ENCODE data around the gene DLG1. TPM values are rescaled to one million over a fixed set of nuclear protein-coding genes. Genes with fewer than 3 reads are reported as not detected.

The DLG1 gene
- total and polyA plus RNA-seq, 9 of the 15 experiments (the other 6 are each of a cell fraction or from before 2014, with no cell fraction given) = 9.4 to 63.5 (median 43.6) TPM

DNA sequence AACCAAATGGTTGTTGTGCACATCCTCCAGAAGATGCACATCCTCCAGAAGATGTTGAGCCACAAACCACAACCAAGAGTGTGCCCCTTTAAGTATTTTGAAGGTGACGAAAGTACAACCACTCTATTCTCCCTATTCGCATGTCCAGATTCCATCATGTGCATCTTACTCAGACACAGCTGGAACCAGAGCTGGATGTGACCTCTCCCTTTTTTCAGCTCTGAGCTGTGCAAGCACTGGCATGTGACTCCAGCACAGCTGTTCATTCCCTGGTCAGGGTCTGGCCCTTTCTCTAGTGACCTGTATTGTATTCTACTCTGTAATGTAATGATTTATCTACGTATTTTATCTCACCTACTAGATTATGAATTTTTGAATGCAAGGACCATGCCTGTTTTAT lies 29.3 kb upstream of the DLG1 start:
- Histone ChIP-seq H3K4me3 (no peak overlapping the region), H3K9me3 (replicated peaks; ENCODE audit: control insufficient read depth, insufficient read depth, low read depth, low read length) (no peaks in the 10 kb centered on the region), H3K9ac (ENCODE audit: insufficient read depth in 1 of 2, low read depth in 2 of 2, low read length in 2 of 2) (no peak overlapping the region), H2AFZ (ENCODE audit: low read depth, low read length) (no peak overlapping the region), H3K36me3 (ENCODE audit: control insufficient read depth, insufficient read depth, low read length) (no peaks in the 10 kb centered on the region), H4K20me1 (replicated peaks; ENCODE audit: control insufficient read depth, insufficient read depth, low read length) (no peaks in the 10 kb centered on the region), H3K79me2 (ENCODE audit: control insufficient read depth, insufficient read depth, low read length) (no peaks in the 10 kb centered on the region), H3K4me2 (ENCODE audit: insufficient read depth, low read length) (no peak overlapping the region), H3K27me3 (ENCODE audit: control insufficient read depth in 2 of 2, insufficient read depth in 2 of 2, low read length in 2 of 2) (no peaks in the 10 kb centered on the region; a peak in 1 of 5 replicates), H3K27ac (ENCODE audit: extremely low read depth, low read depth, low read length) (no peak overlapping the region), H3K4me1 (replicated peaks in 1 of 2; ENCODE audit: control insufficient read depth in 2 of 2, insufficient read depth in 2 of 2, low read length in 2 of 2) (no peaks in the 10 kb centered on the region), H3K9me1 (ENCODE audit: control insufficient read depth, insufficient read depth, low read length) (no peaks in the 10 kb centered on the region)
- in situ Hi-C loops (cut with MboI) = no loop called here
- no TSS peak for BruUV-seq (replicated peaks)
- ChIA-PET CTCF (ENCODE audit: low intra/inter-chr PET ratio) (no interaction called here), POLR2A (no interaction called here)
- DNase-seq (ENCODE audit: extremely low read depth in 1 of 4, low spot score in 3 of 4) = no peak
- WGBS (ENCODE audit: insufficient coverage, low coverage, missing lambda C conversion rate) = 21% methylated on average over 3 of the region's 3 CpGs
- ATAC-seq = 0 out of 3 replicates have a peak, but pooled peaks have one; percentile 36
- no peak for FAIRE-seq
- intact Hi-C loops (cut with micrococcal nuclease) = no loop called here
- TF ChIP-seq ZZZ3 (IDR thresholded peaks at IDR 0.05) (no peak), HNRNPLL (IDR thresholded peaks at IDR 0.05; ENCODE audit: low read depth, low read length, poor library complexity, severe bottlenecking) (no peak), BRD9 (IDR thresholded peaks at IDR 0.05; ENCODE audit: low read depth, partially characterized antibody) (no peak), SMARCA5 (IDR thresholded peaks at IDR 0.05) (no peak), MAZ (CRISPR knock-in tag; conservative IDR thresholded peaks at IDR 0.05 in 1 of 2, IDR thresholded peaks at IDR 0.05 in 1 of 2) (no peak), ETV6 (IDR thresholded peaks at IDR 0.05; ENCODE audit: borderline replicate concordance in 1 of 2, low read depth in 2 of 2, low read length in 1 of 2) (no peak), ETV6 (CRISPR knock-in tag; IDR thresholded peaks at IDR 0.05; ENCODE audit: borderline replicate concordance) (no peak), TAL1 (IDR thresholded peaks at IDR 0.05) (no peak), ZBTB8A (IDR thresholded peaks at IDR 0.05; ENCODE audit: partially characterized antibody) (no peak), CEBPG (CRISPR knock-in tag; IDR thresholded peaks at IDR 0.05) (no peak), CEBPG (tag; conservative IDR thresholded peaks at IDR 0.05 in 1 of 2, IDR thresholded peaks at IDR 0.05 in 1 of 2) (no peak), ZSCAN29 (IDR thresholded peaks at IDR 0.05) (no peak)
- TF ChIP-seq, protein P1, sequence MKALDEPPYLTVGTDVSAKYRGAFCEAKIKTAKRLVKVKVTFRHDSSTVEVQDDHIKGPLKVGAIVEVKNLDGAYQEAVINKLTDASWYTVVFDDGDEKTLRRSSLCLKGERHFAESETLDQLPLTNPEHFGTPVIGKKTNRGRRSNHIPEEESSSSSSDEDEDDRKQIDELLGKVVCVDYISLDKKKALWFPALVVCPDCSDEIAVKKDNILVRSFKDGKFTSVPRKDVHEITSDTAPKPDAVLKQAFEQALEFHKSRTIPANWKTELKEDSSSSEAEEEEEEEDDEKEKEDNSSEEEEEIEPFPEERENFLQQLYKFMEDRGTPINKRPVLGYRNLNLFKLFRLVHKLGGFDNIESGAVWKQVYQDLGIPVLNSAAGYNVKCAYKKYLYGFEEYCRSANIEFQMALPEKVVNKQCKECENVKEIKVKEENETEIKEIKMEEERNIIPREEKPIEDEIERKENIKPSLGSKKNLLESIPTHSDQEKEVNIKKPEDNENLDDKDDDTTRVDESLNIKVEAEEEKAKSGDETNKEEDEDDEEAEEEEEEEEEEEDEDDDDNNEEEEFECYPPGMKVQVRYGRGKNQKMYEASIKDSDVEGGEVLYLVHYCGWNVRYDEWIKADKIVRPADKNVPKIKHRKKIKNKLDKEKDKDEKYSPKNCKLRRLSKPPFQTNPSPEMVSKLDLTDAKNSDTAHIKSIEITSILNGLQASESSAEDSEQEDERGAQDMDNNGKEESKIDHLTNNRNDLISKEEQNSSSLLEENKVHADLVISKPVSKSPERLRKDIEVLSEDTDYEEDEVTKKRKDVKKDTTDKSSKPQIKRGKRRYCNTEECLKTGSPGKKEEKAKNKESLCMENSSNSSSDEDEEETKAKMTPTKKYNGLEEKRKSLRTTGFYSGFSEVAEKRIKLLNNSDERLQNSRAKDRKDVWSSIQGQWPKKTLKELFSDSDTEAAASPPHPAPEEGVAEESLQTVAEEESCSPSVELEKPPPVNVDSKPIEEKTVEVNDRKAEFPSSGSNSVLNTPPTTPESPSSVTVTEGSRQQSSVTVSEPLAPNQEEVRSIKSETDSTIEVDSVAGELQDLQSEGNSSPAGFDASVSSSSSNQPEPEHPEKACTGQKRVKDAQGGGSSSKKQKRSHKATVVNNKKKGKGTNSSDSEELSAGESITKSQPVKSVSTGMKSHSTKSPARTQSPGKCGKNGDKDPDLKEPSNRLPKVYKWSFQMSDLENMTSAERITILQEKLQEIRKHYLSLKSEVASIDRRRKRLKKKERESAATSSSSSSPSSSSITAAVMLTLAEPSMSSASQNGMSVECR (CRISPR knock-in tag; IDR thresholded peaks at IDR 0.05) = no peak
- TF ChIP-seq, protein P2, sequence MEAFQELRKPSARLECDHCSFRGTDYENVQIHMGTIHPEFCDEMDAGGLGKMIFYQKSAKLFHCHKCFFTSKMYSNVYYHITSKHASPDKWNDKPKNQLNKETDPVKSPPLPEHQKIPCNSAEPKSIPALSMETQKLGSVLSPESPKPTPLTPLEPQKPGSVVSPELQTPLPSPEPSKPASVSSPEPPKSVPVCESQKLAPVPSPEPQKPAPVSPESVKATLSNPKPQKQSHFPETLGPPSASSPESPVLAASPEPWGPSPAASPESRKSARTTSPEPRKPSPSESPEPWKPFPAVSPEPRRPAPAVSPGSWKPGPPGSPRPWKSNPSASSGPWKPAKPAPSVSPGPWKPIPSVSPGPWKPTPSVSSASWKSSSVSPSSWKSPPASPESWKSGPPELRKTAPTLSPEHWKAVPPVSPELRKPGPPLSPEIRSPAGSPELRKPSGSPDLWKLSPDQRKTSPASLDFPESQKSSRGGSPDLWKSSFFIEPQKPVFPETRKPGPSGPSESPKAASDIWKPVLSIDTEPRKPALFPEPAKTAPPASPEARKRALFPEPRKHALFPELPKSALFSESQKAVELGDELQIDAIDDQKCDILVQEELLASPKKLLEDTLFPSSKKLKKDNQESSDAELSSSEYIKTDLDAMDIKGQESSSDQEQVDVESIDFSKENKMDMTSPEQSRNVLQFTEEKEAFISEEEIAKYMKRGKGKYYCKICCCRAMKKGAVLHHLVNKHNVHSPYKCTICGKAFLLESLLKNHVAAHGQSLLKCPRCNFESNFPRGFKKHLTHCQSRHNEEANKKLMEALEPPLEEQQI (IDR thresholded peaks at IDR 0.05) = no peak
- TF ChIP-seq, protein P3, sequence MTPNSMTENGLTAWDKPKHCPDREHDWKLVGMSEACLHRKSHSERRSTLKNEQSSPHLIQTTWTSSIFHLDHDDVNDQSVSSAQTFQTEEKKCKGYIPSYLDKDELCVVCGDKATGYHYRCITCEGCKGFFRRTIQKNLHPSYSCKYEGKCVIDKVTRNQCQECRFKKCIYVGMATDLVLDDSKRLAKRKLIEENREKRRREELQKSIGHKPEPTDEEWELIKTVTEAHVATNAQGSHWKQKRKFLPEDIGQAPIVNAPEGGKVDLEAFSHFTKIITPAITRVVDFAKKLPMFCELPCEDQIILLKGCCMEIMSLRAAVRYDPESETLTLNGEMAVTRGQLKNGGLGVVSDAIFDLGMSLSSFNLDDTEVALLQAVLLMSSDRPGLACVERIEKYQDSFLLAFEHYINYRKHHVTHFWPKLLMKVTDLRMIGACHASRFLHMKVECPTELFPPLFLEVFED (CRISPR knock-in tag; conservative IDR thresholded peaks at IDR 0.05) = no peak
